Natural killer cell (primary cell): Measurements from ENCODE around the gene SLC38A1. TPM values are rescaled to one million over a fixed set of nuclear protein-coding genes. Genes with fewer than 3 reads are reported as not detected.

ENCODE experiments used
- ATAC-seq, 3 donors: fragments of 150-1000 bp in 2 of 3; fragments of 200-7000 bp in 1 of 3; cut with Tn5 transposase; 1 replicate in 1 of 3; 2 replicates in 2 of 3; pipeline ENCODE4 v1.10.0; 2021; ENCODE audit warnings: mild to moderate bottlenecking in 2 of 3, moderate library complexity in 2 of 3
- DNase-seq, 2 donors: peaks; one replicate each; pipeline versions ENCODE4 v3.0.0 to v3.0.0-alpha.2; 2013 to 2021; ENCODE audit warnings: mixed read lengths in 1 of 2
- H3K27ac ChIP-seq: one replicate; pipeline ENCODE4 v1.5.1; 2013; ENCODE audit warnings: mild to moderate bottlenecking, low read length
- H3K27me3 ChIP-seq: one replicate; pipeline ENCODE4 v1.6.1; 2013; ENCODE audit warnings: low read length; ENCODE audit not compliant: control insufficient read depth, insufficient read depth
- H3K36me3 ChIP-seq: one replicate; pipeline ENCODE4 v1.6.1; 2013; ENCODE audit warnings: low read length; ENCODE audit not compliant: control insufficient read depth, insufficient read depth
- H3K4me1 ChIP-seq: one replicate; pipeline ENCODE4 v1.6.1; 2013; ENCODE audit warnings: low read length; ENCODE audit not compliant: control insufficient read depth, insufficient read depth
- H3K4me3 ChIP-seq: one replicate; pipeline ENCODE4 v1.5.1; 2013; ENCODE audit warnings: low read length
- H3K9me3 ChIP-seq: one replicate; pipeline ENCODE4 v1.6.1; 2013; ENCODE audit warnings: low read length; ENCODE audit not compliant: control insufficient read depth, insufficient read depth
- H3K27ac Mint-ChIP-seq, 2 donors: one replicate each; pipeline ENCODE4 v1.8.0; 2022; ENCODE audit warnings: mild to moderate bottlenecking in 2 of 2, mixed read lengths in 2 of 2, moderate library complexity in 1 of 2
- H3K27me3 Mint-ChIP-seq, 2 donors: one replicate each; pipeline ENCODE4 v1.8.0; 2022; ENCODE audit warnings: low read depth in 2 of 2, mixed read lengths in 2 of 2
- H3K36me3 Mint-ChIP-seq: one replicate; pipeline ENCODE4 v1.8.0; 2022; ENCODE audit warnings: mixed read lengths
- H3K4me1 Mint-ChIP-seq, 2 donors: one replicate each; pipeline ENCODE4 v1.8.0; 2022; ENCODE audit warnings: mixed read lengths in 2 of 2
- H3K4me3 Mint-ChIP-seq: one replicate; pipeline ENCODE4 v1.8.0; 2022; ENCODE audit warnings: mild to moderate bottlenecking, moderate library complexity, mixed read lengths
- H3K9me3 Mint-ChIP-seq, 2 donors: one replicate each; pipeline ENCODE4 v1.8.0; 2022; ENCODE audit warnings: mixed read lengths in 2 of 2
- WGBS: methylation state at CpG from one replicate; pipeline ENCODE4 v1.1.7; 2013; ENCODE audit warnings: missing lambda C conversion rate; ENCODE audit not compliant: insufficient coverage; 5-methylcytosine and 5-hydroxymethylcytosine counted together
- intact Hi-C: fragments of 100-400 bp; cut with micrococcal nuclease; formaldehyde crosslinking; loops from one replicate; pipeline ENCODE4 v1.14.2; 2022
- total RNA-seq, 4 donors: library from RNA; stranded (reverse); fragments of 120-200 nt in 1 of 4; gene quantifications; one replicate each; pipeline versions ENCODE4 v1.2.3 to v1.2.4, GENCODE V29; 2013 to 2022
- TF ChIP-seq, protein P1 (sequence below): fragments of 200-600 bp; IDR thresholded peaks from one replicate; pipeline ENCODE4 v1.8.0; 2022; ENCODE audit warnings: antibody characterized with exemption

The SLC38A1 gene
- total RNA-seq, 3 donors from 2014 or later (not counting 1 experiment from before 2014, with no cell fraction given): 295 to 385 (median 354) TPM

GRCh38 chr12:46144433-46144832, 124.4 kb downstream of the SLC38A1 start:
- H3K27ac Mint-ChIP-seq: no peak overlapping the region

GRCh38 chr12:46136249-46136648, 132.6 kb downstream of the SLC38A1 start:
- no peak for DNase-seq
- H3K36me3 ChIP-seq: no peaks in the 10 kb centered on the region
- Mint-ChIP-seq H3K27me3 (peaks cover 13 to 50% of the 10 kb centered on the region in 2 donors), H3K36me3 (no peaks in the 10 kb centered on the region), H3K27ac (no peak overlapping the region), H3K9me3 (no peaks in the 10 kb centered on the region), H3K4me3 (no peak overlapping the region), H3K4me1 (no peaks in the 10 kb centered on the region)
- no peak for ATAC-seq
- H3K27me3 ChIP-seq: no peaks in the 10 kb centered on the region
- intact Hi-C loops: no loop called here
- no peak overlapping the region for H3K4me3 ChIP-seq
- no peaks in the 10 kb centered on the region for H3K4me1 ChIP-seq
- H3K27ac ChIP-seq: no peak overlapping the region
- TF ChIP-seq, protein P1, sequence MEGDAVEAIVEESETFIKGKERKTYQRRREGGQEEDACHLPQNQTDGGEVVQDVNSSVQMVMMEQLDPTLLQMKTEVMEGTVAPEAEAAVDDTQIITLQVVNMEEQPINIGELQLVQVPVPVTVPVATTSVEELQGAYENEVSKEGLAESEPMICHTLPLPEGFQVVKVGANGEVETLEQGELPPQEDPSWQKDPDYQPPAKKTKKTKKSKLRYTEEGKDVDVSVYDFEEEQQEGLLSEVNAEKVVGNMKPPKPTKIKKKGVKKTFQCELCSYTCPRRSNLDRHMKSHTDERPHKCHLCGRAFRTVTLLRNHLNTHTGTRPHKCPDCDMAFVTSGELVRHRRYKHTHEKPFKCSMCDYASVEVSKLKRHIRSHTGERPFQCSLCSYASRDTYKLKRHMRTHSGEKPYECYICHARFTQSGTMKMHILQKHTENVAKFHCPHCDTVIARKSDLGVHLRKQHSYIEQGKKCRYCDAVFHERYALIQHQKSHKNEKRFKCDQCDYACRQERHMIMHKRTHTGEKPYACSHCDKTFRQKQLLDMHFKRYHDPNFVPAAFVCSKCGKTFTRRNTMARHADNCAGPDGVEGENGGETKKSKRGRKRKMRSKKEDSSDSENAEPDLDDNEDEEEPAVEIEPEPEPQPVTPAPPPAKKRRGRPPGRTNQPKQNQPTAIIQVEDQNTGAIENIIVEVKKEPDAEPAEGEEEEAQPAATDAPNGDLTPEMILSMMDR: no peak
- WGBS: 86% methylated on average over 2 of the region's 2 CpGs
- H3K9me3 ChIP-seq: no peaks in the 10 kb centered on the region

More at GRCh38 chr12:46144433-46144832, 124.4 kb downstream of the SLC38A1 start:
- WGBS: 89% methylated on average over 2 of the region's 2 CpGs
- Histone ChIP-seq H3K9me3 (no peaks in the 10 kb centered on the region), H3K4me3 (no peak overlapping the region), H3K36me3 (no peaks in the 10 kb centered on the region), H3K27ac (no peak overlapping the region), H3K4me1 (no peaks in the 10 kb centered on the region), H3K27me3 (peaks cover 2% of the 10 kb centered on the region)
- DNase-seq: no peak
- no peaks in the 10 kb centered on the region for H3K9me3 Mint-ChIP-seq
- H3K4me1 Mint-ChIP-seq: peaks cover 7 to 10% of the 10 kb centered on the region in 2 donors
- no peak for ATAC-seq
- TF ChIP-seq, protein P1: no peak
- intact Hi-C loops: no loop called here
- H3K36me3 Mint-ChIP-seq: no peaks in the 10 kb centered on the region
- H3K4me3 Mint-ChIP-seq: no peak overlapping the region
- H3K27me3 Mint-ChIP-seq: peaks cover 34 to 74% of the 10 kb centered on the region in 2 donors

GRCh38 chr12:46135750-46136149, 133.1 kb downstream of the SLC38A1 start:
- peaks cover 13 to 50% of the 10 kb centered on the region in 2 donors for H3K27me3 Mint-ChIP-seq
- no CpG with 5 or more reads among the region's 1 CpG for WGBS
- no peaks in the 10 kb centered on the region for H3K4me1 Mint-ChIP-seq

GRCh38 chr12:46134852-46135251, 134.0 kb downstream of the SLC38A1 start:
- H3K36me3 Mint-ChIP-seq: no peaks in the 10 kb centered on the region
- H3K27me3 ChIP-seq: no peaks in the 10 kb centered on the region
- H3K9me3 ChIP-seq: no peaks in the 10 kb centered on the region
- intact Hi-C loops: no loop called here
- no peak overlapping the region for H3K4me3 Mint-ChIP-seq
- peaks cover 12 to 41% of the 10 kb centered on the region in 2 donors for H3K27me3 Mint-ChIP-seq
- no peaks in the 10 kb centered on the region for H3K36me3 ChIP-seq
- no peaks in the 10 kb centered on the region for H3K4me1 ChIP-seq
- no peak overlapping the region for H3K27ac ChIP-seq
- TF ChIP-seq, protein P1: no peak
- no peak for ATAC-seq
- H3K4me1 Mint-ChIP-seq: no peaks in the 10 kb centered on the region
- no peak for DNase-seq
- H3K27ac Mint-ChIP-seq: no peak overlapping the region
- no peaks in the 10 kb centered on the region for H3K9me3 Mint-ChIP-seq
- no peak overlapping the region for H3K4me3 ChIP-seq

More at GRCh38 chr12:46135750-46136149, 133.1 kb downstream of the SLC38A1 start:
- H3K27ac ChIP-seq: no peak overlapping the region
- H3K4me3 Mint-ChIP-seq: no peak overlapping the region
- no peaks in the 10 kb centered on the region for H3K36me3 ChIP-seq
- no peaks in the 10 kb centered on the region for H3K4me1 ChIP-seq
- DNase-seq: no peak
- no peak overlapping the region for H3K27ac Mint-ChIP-seq
- ATAC-seq: no peak
- no peaks in the 10 kb centered on the region for H3K9me3 ChIP-seq
- no peaks in the 10 kb centered on the region for H3K9me3 Mint-ChIP-seq
- no peaks in the 10 kb centered on the region for H3K36me3 Mint-ChIP-seq
- TF ChIP-seq, protein P1: no peak
- H3K27me3 ChIP-seq: no peaks in the 10 kb centered on the region
- intact Hi-C loops: no loop called here
- no peak overlapping the region for H3K4me3 ChIP-seq
